Osteoblast (primary cell): Measurements from ENCODE around the gene ARHGAP15. TPM values are rescaled to one million over a fixed set of nuclear protein-coding genes. Genes with fewer than 3 reads are reported as not detected.
A peak's percentile ranks its signal among the peaks of the same experiment; 100 is the strongest.

Experiments used
- DNase-seq: peaks from one replicate; pipeline ENCODE4 v3.0.0; 2011; ENCODE audit warnings: low spot score, mixed read lengths; ENCODE audit not compliant: insufficient read length; ENCODE audit errors: missing footprints
- H2AFZ ChIP-seq: 2 replicates; pipeline ENCODE4 v1.6.0; 2011; ENCODE audit warnings: mild to moderate bottlenecking, low read length
- H3K27ac ChIP-seq: 2 replicates; pipeline ENCODE4 v1.5.1; 2011; ENCODE audit warnings: mild to moderate bottlenecking, low read depth, low read length, moderate library complexity
- H3K27me3 ChIP-seq: 2 replicates; pipeline ENCODE4 v1.6.0; 2012; ENCODE audit warnings: mild to moderate bottlenecking, control low read depth, inconsistent platforms, low read length, moderate library complexity; ENCODE audit not compliant: insufficient read depth
- H3K36me3 ChIP-seq: 2 replicates; pipeline ENCODE4 v1.5.1; 2011; ENCODE audit warnings: mild to moderate bottlenecking, low read length, control low read depth, moderate library complexity; ENCODE audit not compliant: insufficient read depth
- H3K4me1 ChIP-seq: 2 replicates; pipeline ENCODE4 v1.5.1; 2011; ENCODE audit warnings: mild to moderate bottlenecking, low read length, control low read depth, moderate library complexity; ENCODE audit not compliant: insufficient read depth
- H3K4me2 ChIP-seq: 2 replicates; pipeline ENCODE4 v1.6.0; 2011; ENCODE audit warnings: mild to moderate bottlenecking, low read length; ENCODE audit not compliant: insufficient read depth
- H3K4me3 ChIP-seq: fragments of 200-600 bp; sonication (generic); 3 replicates; pipeline ENCODE4 v1.5.1; 2012; ENCODE audit warnings: mild to moderate bottlenecking, low read length, inconsistent platforms; ENCODE audit not compliant: insufficient read depth
- H3K79me2 ChIP-seq: 2 replicates; pipeline ENCODE4 v1.6.0; 2012; ENCODE audit warnings: mild to moderate bottlenecking, low read length, control low read depth, inconsistent platforms; ENCODE audit not compliant: insufficient read depth
- H3K9me3 ChIP-seq: 2 replicates; pipeline ENCODE4 v1.5.1; 2011; ENCODE audit warnings: low read depth, low read length, control low read depth
- H4K20me1 ChIP-seq: 2 replicates; pipeline ENCODE4 v1.6.0; 2012; ENCODE audit warnings: mild to moderate bottlenecking, low read length, control low read depth; ENCODE audit not compliant: insufficient read depth
- CTCF ChIP-seq: IDR thresholded peaks from 2 replicates; pipeline ENCODE4 v1.5.1; 2011; ENCODE audit warnings: mild to moderate bottlenecking, low read depth, low read length, moderate library complexity; ENCODE audit errors: extremely low read depth
- total RNA-seq: library from RNA; depleted of rRNA; stranded (reverse); fragments of >200 nt; gene quantifications from 2 replicates; pipeline ENCODE4 v1.2.3, GENCODE V29; 2012

ARHGAP15 gene
- total RNA-seq, 1 donor, result 2.2 TPM

GRCh38 chr2:143582046-143582747 is 453.0 kb downstream of the ARHGAP15 start:
- Histone ChIP-seq H3K4me3 (peak overlapping the region; percentile 33), H3K9me3 (no peaks in the 10 kb centered on the region), H3K36me3 (no peaks in the 10 kb centered on the region), H3K79me2 (no peaks in the 10 kb centered on the region), H3K4me2 (peak overlapping the region; percentile 69), H3K4me1 (peaks cover 10% of the 10 kb centered on the region), H2AFZ (peak overlapping the region; percentile 6), H4K20me1 (no peaks in the 10 kb centered on the region), H3K27me3 (no peaks in the 10 kb centered on the region), H3K27ac (no peak overlapping the region)
- peak; percentile 62 for TF ChIP-seq CTCF
- no peak for DNase-seq

GRCh38 chr2:143584936-143585335 is 455.7 kb downstream of the ARHGAP15 start:
- Histone ChIP-seq H3K36me3 (no peaks in the 10 kb centered on the region), H3K27me3 (no peaks in the 10 kb centered on the region), H3K4me1 (peaks cover 10% of the 10 kb centered on the region), H3K4me2 (no peak overlapping the region), H2AFZ (no peak overlapping the region), H3K27ac (no peak overlapping the region), H3K79me2 (no peaks in the 10 kb centered on the region), H4K20me1 (no peaks in the 10 kb centered on the region), H3K4me3 (no peak overlapping the region), H3K9me3 (no peaks in the 10 kb centered on the region)
- no peak for TF ChIP-seq CTCF
- no peak for DNase-seq

GRCh38 chr2:143586119-143586518 is 456.9 kb downstream of the ARHGAP15 start:
- H2AFZ ChIP-seq, result no peak overlapping the region
- no peak for TF ChIP-seq CTCF
- H3K4me2 ChIP-seq, result no peak overlapping the region
- no peaks in the 10 kb centered on the region for H4K20me1 ChIP-seq
- no peak overlapping the region for H3K27ac ChIP-seq
- no peaks in the 10 kb centered on the region for H3K27me3 ChIP-seq
- H3K4me3 ChIP-seq, result no peak overlapping the region
- H3K4me1 ChIP-seq, result peaks cover 10% of the 10 kb centered on the region
- no peaks in the 10 kb centered on the region for H3K36me3 ChIP-seq
- DNase-seq, result no peak
- no peaks in the 10 kb centered on the region for H3K9me3 ChIP-seq
- no peaks in the 10 kb centered on the region for H3K79me2 ChIP-seq

DNA sequence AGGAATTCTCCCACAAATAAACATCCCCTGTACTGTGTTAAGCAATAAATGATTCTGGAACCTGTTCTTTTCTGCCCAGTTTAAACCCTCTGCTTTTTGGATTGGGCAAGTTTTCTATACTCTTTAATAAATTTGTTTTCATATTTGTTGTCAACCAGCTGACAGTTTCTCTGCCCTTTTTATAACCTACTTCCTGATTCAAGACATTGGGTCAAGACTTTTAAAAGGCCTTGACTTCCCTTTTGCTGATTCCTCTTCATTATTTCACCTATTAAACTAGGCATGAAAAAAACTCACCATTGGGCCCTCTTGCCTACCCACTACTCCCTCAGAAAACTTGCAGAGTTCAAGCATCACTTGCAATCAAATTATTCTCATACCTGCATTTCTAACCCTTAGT is 459.5 kb downstream of the ARHGAP15 start:
- Histone ChIP-seq H2AFZ (no peak overlapping the region), H3K36me3 (no peaks in the 10 kb centered on the region), H3K4me2 (no peak overlapping the region), H3K27ac (no peak overlapping the region), H3K9me3 (no peaks in the 10 kb centered on the region), H3K79me2 (no peaks in the 10 kb centered on the region), H4K20me1 (no peaks in the 10 kb centered on the region), H3K4me1 (no peaks in the 10 kb centered on the region), H3K27me3 (no peaks in the 10 kb centered on the region), H3K4me3 (no peak overlapping the region)
- TF ChIP-seq CTCF, result no peak
- DNase-seq, result no peak
